22Rv1 (cell line): Measurements from ENCODE around the gene CTSF.

Source experiments
- ZFX ChIP-seq: fragments of 450-650 bp; IDR thresholded peaks from 2 replicates; pipeline ENCODE4 v1.6.1; 2017; ENCODE audit warnings: antibody characterized with exemption, borderline replicate concordance
- TF ChIP-seq, protein P1 (sequence below): fragments of 450-650 bp; IDR thresholded peaks from 2 replicates; pipeline ENCODE4 v1.5.1; 2017; ENCODE audit warnings: mild to moderate bottlenecking

DNA sequence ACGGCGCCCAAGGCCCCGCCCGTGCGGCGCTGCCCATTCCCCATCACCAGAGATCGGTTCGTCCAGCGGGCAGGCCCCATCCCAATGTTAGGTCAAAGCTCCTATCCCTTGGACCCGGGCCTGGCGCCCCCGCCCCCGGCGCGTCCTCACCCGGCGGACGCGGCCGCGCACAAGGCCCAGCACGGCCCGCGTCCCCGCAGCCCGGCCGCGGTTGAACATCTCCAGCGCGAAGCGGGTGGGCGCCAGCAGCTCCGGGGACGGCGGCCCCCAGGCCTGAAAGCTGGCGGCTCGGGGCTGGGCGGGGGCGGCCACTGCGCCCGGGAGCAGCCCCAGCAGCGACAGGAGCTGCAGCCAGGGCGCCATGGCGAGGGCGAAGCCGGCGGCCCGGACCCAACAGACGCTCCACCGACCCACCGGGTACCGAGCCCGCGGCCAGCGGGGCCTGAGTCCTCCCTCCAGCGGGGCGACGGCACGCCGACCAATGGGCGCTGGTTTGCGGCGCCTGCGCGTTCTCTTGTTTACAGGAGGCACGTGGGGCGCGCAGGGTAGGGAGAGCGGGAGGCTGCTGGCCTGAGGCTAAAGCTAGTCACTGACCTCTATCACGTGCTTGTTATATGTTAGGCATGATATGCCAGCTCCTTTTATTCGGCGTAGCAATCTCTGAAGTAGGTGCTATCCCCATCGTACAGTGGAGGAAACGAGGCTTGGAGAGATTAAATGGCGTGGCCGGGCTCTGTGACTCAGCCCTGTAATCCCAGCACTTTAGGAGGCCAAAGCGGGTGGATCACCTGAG lies at the start of gene CTSF:
- TF ChIP-seq, protein P1, sequence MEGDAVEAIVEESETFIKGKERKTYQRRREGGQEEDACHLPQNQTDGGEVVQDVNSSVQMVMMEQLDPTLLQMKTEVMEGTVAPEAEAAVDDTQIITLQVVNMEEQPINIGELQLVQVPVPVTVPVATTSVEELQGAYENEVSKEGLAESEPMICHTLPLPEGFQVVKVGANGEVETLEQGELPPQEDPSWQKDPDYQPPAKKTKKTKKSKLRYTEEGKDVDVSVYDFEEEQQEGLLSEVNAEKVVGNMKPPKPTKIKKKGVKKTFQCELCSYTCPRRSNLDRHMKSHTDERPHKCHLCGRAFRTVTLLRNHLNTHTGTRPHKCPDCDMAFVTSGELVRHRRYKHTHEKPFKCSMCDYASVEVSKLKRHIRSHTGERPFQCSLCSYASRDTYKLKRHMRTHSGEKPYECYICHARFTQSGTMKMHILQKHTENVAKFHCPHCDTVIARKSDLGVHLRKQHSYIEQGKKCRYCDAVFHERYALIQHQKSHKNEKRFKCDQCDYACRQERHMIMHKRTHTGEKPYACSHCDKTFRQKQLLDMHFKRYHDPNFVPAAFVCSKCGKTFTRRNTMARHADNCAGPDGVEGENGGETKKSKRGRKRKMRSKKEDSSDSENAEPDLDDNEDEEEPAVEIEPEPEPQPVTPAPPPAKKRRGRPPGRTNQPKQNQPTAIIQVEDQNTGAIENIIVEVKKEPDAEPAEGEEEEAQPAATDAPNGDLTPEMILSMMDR = no peak
- TF ChIP-seq ZFX = no peak
